H9 (cell line): Measurements from ENCODE around the gene DMRTB1. TPM values are rescaled to one million over a fixed set of nuclear protein-coding genes. Genes with fewer than 3 reads are reported as not detected.

Experiments used
- DNase-seq: peaks from one replicate; pipeline ENCODE4 v3.0.0-alpha.2; 2017
- H2AFZ ChIP-seq: one replicate; pipeline ENCODE4 v1.6.1; 2013; ENCODE audit warnings: mild to moderate bottlenecking, low read length, control low read depth, moderate library complexity
- H2AK5ac ChIP-seq: 2 replicates; pipeline ENCODE4 v1.6.1; 2013; ENCODE audit warnings: low read length, control low read depth, mixed read lengths; ENCODE audit not compliant: insufficient read length
- H2BK120ac ChIP-seq: one replicate; pipeline ENCODE4 v1.6.1; 2013; ENCODE audit warnings: low read depth, mild to moderate bottlenecking, low read length, control low read depth, inconsistent platforms; ENCODE audit not compliant: poor library complexity, severe bottlenecking
- H2BK12ac ChIP-seq: 2 replicates; pipeline ENCODE4 v1.6.1; 2013; ENCODE audit warnings: low read length, control low read depth, mixed read lengths, low read depth; ENCODE audit not compliant: insufficient read length
- H2BK15ac ChIP-seq: 2 replicates; pipeline ENCODE4 v1.6.1; 2013; ENCODE audit warnings: low read depth, low read length, control low read depth
- H2BK20ac ChIP-seq: one replicate; pipeline ENCODE4 v1.6.1; 2013; ENCODE audit warnings: low read depth, mild to moderate bottlenecking, low read length, control low read depth, inconsistent platforms; ENCODE audit not compliant: poor library complexity, severe bottlenecking
- H2BK5ac ChIP-seq: 2 replicates; pipeline ENCODE4 v1.6.1; 2013; ENCODE audit warnings: low read length, control low read depth, mixed read lengths; ENCODE audit not compliant: insufficient read length
- H3K14ac ChIP-seq: 2 replicates; pipeline ENCODE4 v1.6.1; 2013; ENCODE audit warnings: low read length, control low read depth; ENCODE audit not compliant: insufficient read depth
- H3K18ac ChIP-seq: 2 replicates; pipeline ENCODE4 v1.6.1; 2013; ENCODE audit warnings: low read depth, mild to moderate bottlenecking, mixed read lengths, low read length, control low read depth; ENCODE audit not compliant: insufficient read length
- H3K23ac ChIP-seq: 2 replicates; pipeline ENCODE4 v1.6.1; 2013; ENCODE audit warnings: low read length, control low read depth, mixed read lengths, low read depth; ENCODE audit not compliant: insufficient read length
- H3K23me2 ChIP-seq: 2 replicates; pipeline ENCODE4 v1.6.1; 2013; ENCODE audit warnings: low read depth, mild to moderate bottlenecking, mixed read lengths, low read length, control low read depth; ENCODE audit not compliant: insufficient read length, poor library complexity, severe bottlenecking
- H3K27ac ChIP-seq: 2 replicates; pipeline ENCODE4 v1.5.1; 2013; ENCODE audit warnings: low read length, control low read depth, mixed read lengths, low read depth; ENCODE audit not compliant: insufficient read length
- H3K27me3 ChIP-seq: 2 replicates; pipeline ENCODE4 v1.6.1; 2013; ENCODE audit warnings: low read length, control low read depth, inconsistent platforms; ENCODE audit not compliant: insufficient read depth
- H3K4ac ChIP-seq: 2 replicates; pipeline ENCODE4 v1.6.1; 2013; ENCODE audit warnings: low read depth, mild to moderate bottlenecking, control low read depth, inconsistent platforms, low read length, moderate library complexity
- H3K4me1 ChIP-seq: 2 replicates; pipeline ENCODE4 v1.6.1; 2013; ENCODE audit warnings: low read length, control low read depth, inconsistent platforms; ENCODE audit not compliant: insufficient read depth
- H3K4me2 ChIP-seq: 2 replicates; pipeline ENCODE4 v1.6.1; 2013; ENCODE audit warnings: low read length, control low read depth, mixed read lengths; ENCODE audit not compliant: insufficient read length, insufficient read depth
- H3K56ac ChIP-seq: 2 replicates; pipeline ENCODE4 v1.6.1; 2013; ENCODE audit warnings: low read depth, mild to moderate bottlenecking, mixed read lengths, low read length, control low read depth; ENCODE audit not compliant: insufficient read length
- H3K79me1 ChIP-seq: 2 replicates; pipeline ENCODE4 v1.6.1; 2013; ENCODE audit warnings: low read depth, mild to moderate bottlenecking, moderate library complexity, low read length, control low read depth, inconsistent platforms; ENCODE audit not compliant: insufficient read depth, poor library complexity, severe bottlenecking
- H3K79me2 ChIP-seq: 2 replicates; pipeline ENCODE4 v1.6.1; 2013; ENCODE audit warnings: low read length, control low read depth, inconsistent platforms; ENCODE audit not compliant: insufficient read depth
- H3K9ac ChIP-seq: 2 replicates; pipeline ENCODE4 v1.6.1; 2013; ENCODE audit warnings: low read length, control low read depth, mixed read lengths; ENCODE audit not compliant: insufficient read length; ENCODE audit errors: extremely low read depth
- H3K9me3 ChIP-seq: one replicate; pipeline ENCODE4 v1.6.1; 2013; ENCODE audit warnings: low read depth, low read length, inconsistent platforms; ENCODE audit not compliant: control insufficient read depth
- H3T11ph ChIP-seq: one replicate; pipeline ENCODE4 v1.6.1; 2013; ENCODE audit warnings: mild to moderate bottlenecking, low read length, control low read depth, inconsistent platforms
- H4K20me1 ChIP-seq: one replicate; pipeline ENCODE4 v1.6.1; 2013; ENCODE audit not compliant: control insufficient read depth, insufficient read length, insufficient read depth
- H4K5ac ChIP-seq: 2 replicates; pipeline ENCODE4 v1.6.1; 2013; ENCODE audit warnings: low read depth, mild to moderate bottlenecking, mixed read lengths, low read length, control low read depth; ENCODE audit not compliant: insufficient read length
- H4K8ac ChIP-seq: replicated peaks from 2 replicates; pipeline ENCODE4 v1.6.1; 2013; ENCODE audit warnings: low read length, control low read depth, mixed read lengths, low read depth; ENCODE audit not compliant: insufficient read length
- H4K91ac ChIP-seq: 2 replicates; pipeline ENCODE4 v1.6.1; 2013; ENCODE audit warnings: low read depth, mild to moderate bottlenecking, moderate library complexity, mixed read lengths, low read length, control low read depth; ENCODE audit not compliant: insufficient read length
- H3K27ac Mint-ChIP-seq, 3 experiments: 2 replicates in 2 of 3; 3 replicates in 1 of 3; pipeline ENCODE4 v1.8.0; 2020 to 2021; ENCODE audit warnings: mixed read lengths in 3 of 3, mild to moderate bottlenecking in 1 of 3, moderate library complexity in 1 of 3
- H3K27me3 Mint-ChIP-seq: 2 replicates; pipeline ENCODE4 v1.8.0; 2021; ENCODE audit warnings: low read depth, mild to moderate bottlenecking, moderate library complexity, mixed read lengths
- H3K36me3 Mint-ChIP-seq, 3 experiments: 2 replicates in 2 of 3; 3 replicates in 1 of 3; pipeline ENCODE4 v1.8.0; 2020 to 2021; ENCODE audit warnings: low read depth in 3 of 3, mixed read lengths in 3 of 3; ENCODE audit not compliant: insufficient read depth in 1 of 3
- H3K4me1 Mint-ChIP-seq, 2 experiments: 2 replicates each; pipeline ENCODE4 v1.8.0; 2020; ENCODE audit warnings: mixed read lengths in 2 of 2
- H3K4me3 Mint-ChIP-seq, 2 experiments: 2 replicates in 1 of 2; 3 replicates in 1 of 2; pipeline ENCODE4 v1.8.0; 2020 to 2021; ENCODE audit warnings: mild to moderate bottlenecking in 2 of 2, mixed read lengths in 2 of 2, moderate library complexity in 1 of 2
- H3K9me3 Mint-ChIP-seq, 2 experiments: 2 replicates in 1 of 2; 3 replicates in 1 of 2; pipeline ENCODE4 v1.8.0; 2020; ENCODE audit warnings: mild to moderate bottlenecking in 2 of 2, mixed read lengths in 2 of 2, moderate library complexity in 1 of 2
- CTCF ChIP-seq: fragments of 200-600 bp; sonication (generic); conservative IDR thresholded peaks from 3 replicates; pipeline ENCODE4 v1.8.0; 2021; ENCODE audit warnings: antibody characterized with exemption, mild to moderate bottlenecking
- WGBS: extraction: QIAGEN DNeasy Blood & Tissue Kit; methylation state at CpG from one replicate; pipeline ENCODE4 v1.1.7; 2013; ENCODE audit warnings: missing lambda C conversion rate, low lambda C conversion rate, mixed read lengths; ENCODE audit not compliant: insufficient read length; ENCODE audit errors: extremely low coverage; 5-methylcytosine and 5-hydroxymethylcytosine counted together
- total RNA-seq: library from RNA; stranded (reverse); gene quantifications from 2 replicates; pipeline ENCODE4 v1.2.1, GENCODE V29; 2021

The DMRTB1 gene
- total RNA-seq, 1 experiment from 2014 or later: not detected

- Histone ChIP-seq H2BK120ac (no peak overlapping the region), H3K56ac (no peak overlapping the region), H3T11ph (no peak overlapping the region), H4K20me1 (no peaks in the 10 kb centered on the region), H4K8ac (no peak overlapping the region), H2AK5ac (no peak overlapping the region), H4K5ac (no peak overlapping the region), H3K79me1 (no peaks in the 10 kb centered on the region), H2BK5ac (no peak overlapping the region), H2BK12ac (no peak overlapping the region), H4K91ac (no peak overlapping the region), H3K23ac (no peak overlapping the region), H3K14ac (no peak overlapping the region), H2AFZ (no peak overlapping the region), H2BK15ac (no peak overlapping the region), H3K18ac (no peak overlapping the region), H3K23me2 (no peaks in the 10 kb centered on the region), H3K4me2 (no peak overlapping the region), H3K27ac (no peak overlapping the region), H3K4me1 (peaks cover 2% of the 10 kb centered on the region; the same call in 1 of the 2 replicates), H3K9me3 (no peaks in the 10 kb centered on the region), H2BK20ac (no peak overlapping the region), H3K4ac (no peak overlapping the region), H3K9ac (no peak overlapping the region), H3K27me3 (no peaks in the 10 kb centered on the region; the same call in 1 of the 2 replicates), H3K79me2 (no peaks in the 10 kb centered on the region)
- H3K9me3 Mint-ChIP-seq: peaks cover 3 to 6% of the 10 kb centered on the region in 2 experiments; a peak in 2 of 5 replicates
- H3K4me1 Mint-ChIP-seq: peaks cover 8 to 16% of the 10 kb centered on the region in 2 experiments
- peaks cover 24% of the 10 kb centered on the region for H3K27me3 Mint-ChIP-seq
- no peak for TF ChIP-seq CTCF
- H3K4me3 Mint-ChIP-seq: no peak overlapping the region
- H3K27ac Mint-ChIP-seq: no peak overlapping the region
- peaks cover 0 to 4% (median 0%) of the 10 kb centered on the region in 3 experiments; a peak in 1 of 7 replicates for H3K36me3 Mint-ChIP-seq
- WGBS: no CpG with 5 or more reads among the region's 2 CpGs
- no peak for DNase-seq
Measured at GRCh38 chr1:53468374-53468773, 9.2 kb downstream of the DMRTB1 start.
